H1 (cell line): ENCODE measurements around the gene RIOK3. TPM values are rescaled to one million over a fixed set of nuclear protein-coding genes. Genes with fewer than 3 reads are reported as not detected.

Experiments
- CTCF ChIA-PET: fragments of 300-600 bp; sonication (Branson Sonifier 250); formaldehyde crosslinking; loops from one replicate; lab custom pipeline; 2021; ENCODE audit not compliant: partially characterized antibody; lab: Charles Lee
- POLR2A ChIA-PET: fragments of 300-600 bp; sonication (Branson Sonifier 250); formaldehyde crosslinking; loops from one replicate; lab custom pipeline; 2021; ENCODE audit warnings: inconsistent platforms; ENCODE audit not compliant: partially characterized antibody; lab: Charles Lee
- DNase-seq, 2 experiments: peaks; one replicate each; pipeline versions ENCODE4 v3.0.0 to v3.0.0-alpha.2; 2010 to 2022; ENCODE audit warnings: low spot score in 2 of 2, low read depth in 1 of 2, mixed read lengths in 1 of 2
- FAIRE-seq: peaks from 2 replicates; lab custom pipeline; 2011; peaks lifted over from hg19 to GRCh38; lab: Jason Lieb, UNC
- H2AFZ ChIP-seq: 2 replicates; pipeline ENCODE4 v1.8.1; 2012; ENCODE audit warnings: low read length, inconsistent platforms
- H2AK5ac ChIP-seq: 2 replicates; pipeline ENCODE4 v1.6.1; 2013; ENCODE audit warnings: low read depth, low read length
- H2BK120ac ChIP-seq: replicated peaks from 2 replicates; pipeline ENCODE3; 2013; ENCODE audit warnings: low read depth, low read length, inconsistent platforms
- H2BK12ac ChIP-seq: 2 replicates; pipeline ENCODE4 v1.6.1; 2013; ENCODE audit warnings: low read depth, low read length
- H2BK15ac ChIP-seq: 2 replicates; pipeline ENCODE4 v1.6.1; 2013; ENCODE audit warnings: low read length
- H2BK20ac ChIP-seq: 2 replicates; pipeline ENCODE4 v1.6.1; 2013; ENCODE audit warnings: low read length
- H2BK5ac ChIP-seq: 2 replicates; pipeline ENCODE4 v1.6.1; 2013; ENCODE audit warnings: low read depth, low read length
- H3K14ac ChIP-seq: 2 replicates; pipeline ENCODE4 v1.6.1; 2013; ENCODE audit warnings: inconsistent platforms; ENCODE audit not compliant: insufficient read length
- H3K18ac ChIP-seq: 2 replicates; pipeline ENCODE4 v1.6.1; 2013; ENCODE audit warnings: low read length; ENCODE audit errors: extremely low read depth
- H3K23ac ChIP-seq: 2 replicates; pipeline ENCODE4 v1.6.1; 2013; ENCODE audit warnings: inconsistent platforms; ENCODE audit not compliant: insufficient read length
- H3K23me2 ChIP-seq: 2 replicates; pipeline ENCODE4 v1.6.1; 2013; ENCODE audit warnings: low read depth, low read length
- H3K27ac ChIP-seq: 2 replicates; pipeline ENCODE4 v1.6.1; 2011; ENCODE audit warnings: low read depth, low read length, inconsistent platforms
- H3K27me3 ChIP-seq, 4 experiments: replicated peaks in 1 of 4; 1 replicate in 1 of 4; 2 replicates in 3 of 4; pipeline versions ENCODE4 v1.6.1 to v1.8.1; 2011 to 2013; ENCODE audit warnings: low read length in 3 of 4, mild to moderate bottlenecking in 3 of 4, inconsistent platforms in 2 of 4, mixed read lengths in 2 of 4, moderate library complexity in 1 of 4; ENCODE audit not compliant: control insufficient read depth in 3 of 4, insufficient read depth in 3 of 4; ENCODE audit errors: extremely low read depth in 1 of 4
- H3K36me3 ChIP-seq, 4 experiments: 2 replicates each; pipeline versions ENCODE4 v1.6.1 to v1.8.1; 2011 to 2013; ENCODE audit warnings: mild to moderate bottlenecking in 4 of 4, low read length in 3 of 4, moderate library complexity in 2 of 4, control low read depth in 1 of 4, inconsistent platforms in 1 of 4; ENCODE audit not compliant: insufficient read depth in 4 of 4, control insufficient read depth in 2 of 4
- H3K4ac ChIP-seq: replicated peaks from 2 replicates; pipeline ENCODE3; 2013; ENCODE audit warnings: low read length, low read depth, mixed read lengths, inconsistent platforms; ENCODE audit not compliant: insufficient read length
- H3K4me1 ChIP-seq, 4 experiments: replicated peaks in 1 of 4; 1 replicate in 1 of 4; 2 replicates in 3 of 4; pipeline versions ENCODE4 v1.6.1 to v1.8.1; 2011 to 2013; ENCODE audit warnings: low read length in 3 of 4, inconsistent platforms in 2 of 4, mixed read lengths in 1 of 4; ENCODE audit not compliant: insufficient read depth in 4 of 4, control insufficient read depth in 3 of 4
- H3K4me2 ChIP-seq, 2 experiments: 2 replicates each; pipeline versions ENCODE4 v1.6.1 to v1.8.1; 2011 to 2013; ENCODE audit warnings: low read depth in 2 of 2, low read length in 2 of 2, control low read depth in 1 of 2, inconsistent platforms in 1 of 2, mild to moderate bottlenecking in 1 of 2; ENCODE audit not compliant: insufficient read depth in 1 of 2
- H3K4me3 ChIP-seq, 4 experiments: fragments of 200-600, 300-600 bp in 1 of 4; sonication (generic), shearing (Covaris generic), sonication (Bioruptor Twin) in 1 of 4; 2 replicates each; pipeline versions ENCODE4 v1.5.1 to v1.8.1; 2011 to 2016; ENCODE audit warnings: low read length in 4 of 4, low read depth in 3 of 4, control low read depth in 2 of 4, inconsistent platforms in 2 of 4, mild to moderate bottlenecking in 2 of 4, mixed read lengths in 1 of 4, moderate library complexity in 1 of 4; ENCODE audit not compliant: insufficient read depth in 2 of 4; ENCODE audit errors: extremely low read depth in 1 of 4
- H3K56ac ChIP-seq: replicated peaks from 2 replicates; pipeline ENCODE3; 2013; ENCODE audit warnings: low read depth, mild to moderate bottlenecking, mixed read lengths, low read length, inconsistent platforms; ENCODE audit not compliant: insufficient read length
- H3K79me1 ChIP-seq: 2 replicates; pipeline ENCODE4 v1.6.1; 2013; ENCODE audit warnings: low read depth, low read length, control low read depth
- H3K79me2 ChIP-seq, 2 experiments: 2 replicates each; pipeline versions ENCODE4 v1.6.1 to v1.8.1; 2012 to 2013; ENCODE audit warnings: low read length in 2 of 2, mild to moderate bottlenecking in 2 of 2, inconsistent platforms in 1 of 2; ENCODE audit not compliant: insufficient read depth in 2 of 2, control insufficient read depth in 1 of 2
- H3K9ac ChIP-seq, 4 experiments: replicated peaks in 1 of 4; 1 replicate in 1 of 4; 2 replicates in 3 of 4; pipeline versions ENCODE4 v1.6.1 to v1.8.1; 2011 to 2013; ENCODE audit warnings: low read depth in 3 of 4, low read length in 3 of 4, control low read depth in 2 of 4, mild to moderate bottlenecking in 2 of 4, moderate library complexity in 2 of 4, inconsistent platforms in 1 of 4; ENCODE audit errors: extremely low read depth in 1 of 4
- H3K9me3 ChIP-seq, 2 experiments: 2 replicates each; pipeline versions ENCODE4 v1.6.1 to v1.8.1; 2012 to 2013; ENCODE audit warnings: mild to moderate bottlenecking in 2 of 2, moderate library complexity in 2 of 2, control low read depth in 1 of 2, inconsistent platforms in 1 of 2, low read depth in 1 of 2, low read length in 1 of 2, mixed read lengths in 1 of 2; ENCODE audit not compliant: insufficient read depth in 2 of 2
- H4K20me1 ChIP-seq, 2 experiments: replicated peaks in 1 of 2; 2 replicates each; pipeline versions ENCODE3 to v1.8.1; 2011 to 2013; ENCODE audit warnings: inconsistent platforms in 2 of 2, low read length in 2 of 2, mild to moderate bottlenecking in 1 of 2; ENCODE audit not compliant: insufficient read depth in 2 of 2, control insufficient read depth in 1 of 2
- H4K5ac ChIP-seq: 2 replicates; pipeline ENCODE4 v1.6.1; 2013; ENCODE audit warnings: low read length, low read depth, mixed read lengths, inconsistent platforms; ENCODE audit not compliant: insufficient read length
- H4K8ac ChIP-seq: 2 replicates; pipeline ENCODE4 v1.8.0; 2013; ENCODE audit warnings: mild to moderate bottlenecking, moderate library complexity, low read length, inconsistent platforms; ENCODE audit not compliant: insufficient read depth; ENCODE audit errors: extremely low read depth
- H4K91ac ChIP-seq: replicated peaks from 2 replicates; pipeline ENCODE3; 2013; ENCODE audit warnings: low read length, mixed read lengths, inconsistent platforms; ENCODE audit not compliant: insufficient read length
- CREB1 ChIP-seq: IDR thresholded peaks from 2 replicates; pipeline ENCODE4 v1.6.1; 2012; ENCODE audit warnings: inconsistent platforms
- CTBP2 ChIP-seq: IDR thresholded peaks from 2 replicates; pipeline ENCODE4 v1.7.0; 2011; ENCODE audit warnings: borderline replicate concordance, mild to moderate bottlenecking, moderate library complexity, mixed read lengths, low read length; ENCODE audit not compliant: insufficient read depth, insufficient read length
- EZH2 ChIP-seq: fragments of 200-600 bp; sonication (generic); IDR thresholded peaks from 2 replicates; pipeline ENCODE4 v1.7.1; 2012; ENCODE audit warnings: low read depth, mild to moderate bottlenecking, moderate library complexity, low read length, inconsistent platforms; ENCODE audit not compliant: severe bottlenecking
- GABPA ChIP-seq: IDR thresholded peaks from 2 replicates; pipeline ENCODE4 v1.6.1; 2011; ENCODE audit warnings: mild to moderate bottlenecking, low read length, moderate library complexity, borderline replicate concordance; ENCODE audit not compliant: insufficient read depth
- KDM4A ChIP-seq: IDR thresholded peaks from one replicate; pipeline ENCODE4 v1.7.1; 2012; ENCODE audit warnings: low read depth, mild to moderate bottlenecking, moderate library complexity, low read length, inconsistent platforms; ENCODE audit not compliant: severe bottlenecking
- KDM5A ChIP-seq: fragments of 200-600 bp; IDR thresholded peaks from 2 replicates; pipeline ENCODE4 v1.7.1; 2012; ENCODE audit warnings: mild to moderate bottlenecking, low read length, inconsistent platforms, mixed read lengths
- PHF8 ChIP-seq: fragments of 200-600 bp; sonication (generic); conservative IDR thresholded peaks from 2 replicates; pipeline ENCODE4 v1.7.1; 2012; ENCODE audit warnings: low read depth, mild to moderate bottlenecking, inconsistent platforms, low read length, moderate library complexity
- SIN3A ChIP-seq, 2 experiments: IDR thresholded peaks in 1 of 2; conservative IDR thresholded peaks in 1 of 2; 2 replicates each; pipeline ENCODE4 v1.6.1; 2011 to 2012; ENCODE audit warnings: low read length in 2 of 2, improper control_type of control experiment in 1 of 2, low read depth in 1 of 2, mild to moderate bottlenecking in 1 of 2
- SIX5 ChIP-seq: IDR thresholded peaks from 2 replicates; pipeline ENCODE4 v1.6.1; 2011; ENCODE audit warnings: mild to moderate bottlenecking, low read depth, low read length
- WGBS, 2 experiments: shearing (Covaris generic) in 1 of 2; methylation state at CpG; one replicate each; pipeline versions ENCODE4 v1.1.6 to v1.1.7; 2013 to 2015; ENCODE audit warnings: low lambda C conversion rate in 2 of 2, mixed read lengths in 2 of 2, inconsistent platforms in 1 of 2, low coverage in 1 of 2, missing lambda C conversion rate in 1 of 2; ENCODE audit not compliant: insufficient replicate concordance in 2 of 2, insufficient coverage in 1 of 2, insufficient read length in 1 of 2; ENCODE audit errors: extremely low coverage in 1 of 2, missing lambda C conversion rate in 1 of 2; 5-methylcytosine and 5-hydroxymethylcytosine counted together
- polyA plus RNA-seq, 7 experiments: library from polyadenylated mRNA; depleted of rRNA in 3 of 7; stranded (reverse) in 5 of 7; unstranded in 2 of 7; fragments of >200 nt in 5 of 7; fragments of 200-250 nt in 2 of 7; gene quantifications; 1 replicate in 5 of 7; 2 replicates in 1 of 7; 4 replicates in 1 of 7; pipeline versions ENCODE4 v1.2.1 to v1.2.3, GENCODE V29; 2011 to 2013; ENCODE audit warnings: missing spikeins in 2 of 7, mixed read lengths in 2 of 7
- total RNA-seq: library from RNA; stranded (reverse); fragmentation: NEBNext Ultra II Directional; extraction: Animal tissue kit (Norgen Biotek cat#: 25700); gene quantifications from 2 replicates; pipeline ENCODE4 v1.2.1, GENCODE V29; 2021
- TF ChIP-seq, protein P1 (sequence below), 3 experiments: IDR thresholded peaks; 1 replicate in 2 of 3; 2 replicates in 1 of 3; pipeline versions ENCODE4 v1.5.1 to v1.6.1; 2011; ENCODE audit warnings: low read length in 3 of 3, mild to moderate bottlenecking in 3 of 3, inconsistent platforms in 2 of 3, low read depth in 1 of 3, moderate library complexity in 1 of 3; ENCODE audit not compliant: insufficient read depth in 1 of 3; ENCODE audit errors: control extremely low read depth in 1 of 3
- TF ChIP-seq, protein P2 (sequence below): IDR thresholded peaks from 2 replicates; pipeline ENCODE4 v1.6.1; 2012; ENCODE audit warnings: inconsistent platforms

RIOK3 gene
- total and polyA plus RNA-seq, 2 of the 8 experiments (the other 6 are each of a cell fraction or from before 2014, with no cell fraction given): 7.5 to 24.3 TPM

DNA sequence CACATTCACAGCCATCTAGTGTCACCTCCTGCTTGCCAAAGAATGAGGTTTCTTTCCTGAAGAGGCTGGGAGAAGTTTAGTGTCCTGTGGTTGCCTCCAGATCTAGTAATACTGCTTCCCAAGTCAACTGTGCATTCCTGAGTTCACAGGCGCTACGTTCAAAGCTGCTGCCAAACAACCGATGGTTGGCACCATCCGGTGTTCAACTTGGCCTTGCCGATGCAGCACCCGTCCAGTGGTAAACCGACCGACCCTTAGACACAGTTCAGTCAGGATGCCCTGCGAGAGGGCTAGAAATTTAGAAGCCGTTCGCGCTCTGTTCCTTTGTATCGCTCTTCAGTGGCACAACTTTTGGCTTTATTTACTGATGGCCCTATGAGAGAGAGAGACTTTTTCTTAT is 78.8 kb downstream of the RIOK3 start:
- no peak overlapping the region for H3K4me2 ChIP-seq
- no peak overlapping the region for H3K18ac ChIP-seq
- peaks cover 26 to 83% (median 60%) of the 10 kb centered on the region in 4 experiments for H3K36me3 ChIP-seq
- H3K27ac ChIP-seq: no peak overlapping the region
- H3K4ac ChIP-seq: no peak overlapping the region
- no peak overlapping the region for H2BK15ac ChIP-seq
- no peaks in the 10 kb centered on the region for H3K9me3 ChIP-seq
- H3K4me3 ChIP-seq: no peak overlapping the region
- TF ChIP-seq CREB1: no peak
- TF ChIP-seq PHF8: no peak
- TF ChIP-seq KDM5A: no peak
- TF ChIP-seq KDM4A: no peak
- TF ChIP-seq SIN3A (conservative IDR thresholded peaks at IDR 0.05 in 1 of 2, IDR thresholded peaks at IDR 0.05 in 1 of 2; ENCODE audit: low read depth in 1 of 2, low read length in 2 of 2): no peak
- no peak for TF ChIP-seq GABPA
- TF ChIP-seq, protein P1, sequence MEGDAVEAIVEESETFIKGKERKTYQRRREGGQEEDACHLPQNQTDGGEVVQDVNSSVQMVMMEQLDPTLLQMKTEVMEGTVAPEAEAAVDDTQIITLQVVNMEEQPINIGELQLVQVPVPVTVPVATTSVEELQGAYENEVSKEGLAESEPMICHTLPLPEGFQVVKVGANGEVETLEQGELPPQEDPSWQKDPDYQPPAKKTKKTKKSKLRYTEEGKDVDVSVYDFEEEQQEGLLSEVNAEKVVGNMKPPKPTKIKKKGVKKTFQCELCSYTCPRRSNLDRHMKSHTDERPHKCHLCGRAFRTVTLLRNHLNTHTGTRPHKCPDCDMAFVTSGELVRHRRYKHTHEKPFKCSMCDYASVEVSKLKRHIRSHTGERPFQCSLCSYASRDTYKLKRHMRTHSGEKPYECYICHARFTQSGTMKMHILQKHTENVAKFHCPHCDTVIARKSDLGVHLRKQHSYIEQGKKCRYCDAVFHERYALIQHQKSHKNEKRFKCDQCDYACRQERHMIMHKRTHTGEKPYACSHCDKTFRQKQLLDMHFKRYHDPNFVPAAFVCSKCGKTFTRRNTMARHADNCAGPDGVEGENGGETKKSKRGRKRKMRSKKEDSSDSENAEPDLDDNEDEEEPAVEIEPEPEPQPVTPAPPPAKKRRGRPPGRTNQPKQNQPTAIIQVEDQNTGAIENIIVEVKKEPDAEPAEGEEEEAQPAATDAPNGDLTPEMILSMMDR (IDR thresholded peaks at IDR 0.05; ENCODE audit: control extremely low read depth in 1 of 3, insufficient read depth in 1 of 3, low read depth in 1 of 3, low read length in 3 of 3): no peak
- TF ChIP-seq, protein P2, sequence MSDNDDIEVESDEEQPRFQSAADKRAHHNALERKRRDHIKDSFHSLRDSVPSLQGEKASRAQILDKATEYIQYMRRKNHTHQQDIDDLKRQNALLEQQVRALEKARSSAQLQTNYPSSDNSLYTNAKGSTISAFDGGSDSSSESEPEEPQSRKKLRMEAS: no peak
- TF ChIP-seq CTBP2: no peak
- no peak for TF ChIP-seq EZH2
- no peak for TF ChIP-seq SIX5
- TF ChIP-seq, all 59 proteins: peak for 0
- no peak for FAIRE-seq
- peaks cover 0 to 5% of the 10 kb centered on the region in 2 experiments for H4K20me1 ChIP-seq
- ChIA-PET CTCF (interaction anchor here (1.6 kb wide), 1 partner anchor 15 kb away, joined by 5 read pairs; no protein-coding TSS in a partner anchor), POLR2A (no interaction called here)
- no peak overlapping the region for H2BK120ac ChIP-seq
- H2BK5ac ChIP-seq: no peak overlapping the region
- no peak overlapping the region for H4K8ac ChIP-seq
- H3K27me3 ChIP-seq: no peaks in the 10 kb centered on the region
- no peak overlapping the region for H3K9ac ChIP-seq
- no peak overlapping the region for H4K5ac ChIP-seq
- no peaks in the 10 kb centered on the region for H3K23me2 ChIP-seq
- no peak overlapping the region for H2BK20ac ChIP-seq
- WGBS, 2 experiments: 98% methylated on average over 13 of the region's 13 CpGs; no CpG with 5 or more reads in 1 of the 2 experiments
- H2AK5ac ChIP-seq: no peak overlapping the region
- H2AFZ ChIP-seq: no peak overlapping the region
- DNase-seq: no peak
- H3K56ac ChIP-seq: no peak overlapping the region
- H3K23ac ChIP-seq: no peak overlapping the region
- H4K91ac ChIP-seq: no peak overlapping the region
- no peaks in the 10 kb centered on the region for H3K79me1 ChIP-seq
- no peak overlapping the region for H2BK12ac ChIP-seq
- H3K79me2 ChIP-seq: no peaks in the 10 kb centered on the region
- H3K4me1 ChIP-seq: no peaks in the 10 kb centered on the region
- H3K14ac ChIP-seq: no peak overlapping the region
